ENCODE data around the gene PKMYT1.

Gene PKMYT1

GRCh38 chr16:2980227-2981176 is at the start of gene PKMYT1:
PKMYT1 (minus strand) TSS chr16:2980446; CDS start chr16:2979657, 789 bp downstream.
- Histone ChIP-seq H3K36me3 (ENCODE audit: insufficient read depth, low read length) (no peaks in the 10 kb centered on the region), H3K9me3 (ENCODE audit: control insufficient read depth, insufficient read depth, low read length) (no peaks in the 10 kb centered on the region), H3K9ac (ENCODE audit: low read depth, low read length) (peak within 1 kb of the TSS; percentile 97), H3K4me1 (ENCODE audit: insufficient read depth, low read length) (peaks cover 4% of the 10 kb centered on the region; the same call in 1 of the 2 replicates)

- Histone ChIP-seq H3K36me3 (ENCODE audit: insufficient read depth, low read length) (no peaks in the 10 kb centered on the region), H3K9me3 (ENCODE audit: control insufficient read depth, insufficient read depth, low read length) (no peaks in the 10 kb centered on the region), H3K9ac (ENCODE audit: low read depth, low read length) (no peak overlapping the region), H3K4me1 (ENCODE audit: insufficient read depth, low read length) (peaks cover 4% of the 10 kb centered on the region; the same call in 1 of the 2 replicates)
These were observed 49.4 kb upstream of the PKMYT1 start for GRCh38 chr16:3029491-3030221.

GRCh38 chr16:3028716-3029319 is 48.6 kb upstream of the PKMYT1 start:
- H3K9me3 ChIP-seq (ENCODE audit: control insufficient read depth, insufficient read depth, low read length) = no peaks in the 10 kb centered on the region
- peaks cover 4% of the 10 kb centered on the region; the same call in 1 of the 2 replicates for H3K4me1 ChIP-seq (ENCODE audit: insufficient read depth, low read length)
- no peaks in the 10 kb centered on the region for H3K36me3 ChIP-seq (ENCODE audit: insufficient read depth, low read length)
- H3K9ac ChIP-seq (ENCODE audit: low read depth, low read length) = peak overlapping the region; percentile 36; the same call in 1 of the 2 replicates

GRCh38 chr16:3027983-3028715 is 47.9 kb upstream of the PKMYT1 start:
- H3K9ac ChIP-seq (ENCODE audit: low read depth, low read length) = peak overlapping the region; percentile 36; the same call in 1 of the 2 replicates
- no peaks in the 10 kb centered on the region for H3K9me3 ChIP-seq (ENCODE audit: control insufficient read depth, insufficient read depth, low read length)
- no peaks in the 10 kb centered on the region for H3K36me3 ChIP-seq (ENCODE audit: insufficient read depth, low read length)
- peaks cover 4% of the 10 kb centered on the region; the same call in 1 of the 2 replicates for H3K4me1 ChIP-seq (ENCODE audit: insufficient read depth, low read length)

GRCh38 chr16:3027489-3027795 is 47.2 kb upstream of the PKMYT1 start:
- H3K36me3 ChIP-seq (ENCODE audit: insufficient read depth, low read length) = no peaks in the 10 kb centered on the region
- H3K4me1 ChIP-seq (ENCODE audit: insufficient read depth, low read length) = peaks cover 8% of the 10 kb centered on the region; the same call in 1 of the 2 replicates
- no peak overlapping the region for H3K9ac ChIP-seq (ENCODE audit: low read depth, low read length)
- no peaks in the 10 kb centered on the region for H3K9me3 ChIP-seq (ENCODE audit: control insufficient read depth, insufficient read depth, low read length)

- H3K4me1 ChIP-seq (ENCODE audit: insufficient read depth, low read length) = peaks cover 8% of the 10 kb centered on the region; the same call in 1 of the 2 replicates
- no peak overlapping the region for H3K9ac ChIP-seq (ENCODE audit: low read depth, low read length)
- H3K36me3 ChIP-seq (ENCODE audit: insufficient read depth, low read length) = 0 out of 2 replicates have a peak, but pooled peaks cover 3% of the 10 kb centered on the region
- no peaks in the 10 kb centered on the region for H3K9me3 ChIP-seq (ENCODE audit: control insufficient read depth, insufficient read depth, low read length)
These were observed 46.6 kb upstream of the PKMYT1 start for GRCh38 chr16:3026609-3027488.

- H3K4me1 ChIP-seq (ENCODE audit: insufficient read depth, low read length) = peaks cover 4% of the 10 kb centered on the region; the same call in 1 of the 2 replicates
These were observed 45.7 kb upstream of the PKMYT1 start for GRCh38 chr16:3026003-3026378.

GRCh38 chr16:3025032-3026002 is 45.1 kb upstream of the PKMYT1 start:
- H3K9me3 ChIP-seq (ENCODE audit: control insufficient read depth, insufficient read depth, low read length) = no peaks in the 10 kb centered on the region
- no peak overlapping the region for H3K9ac ChIP-seq (ENCODE audit: low read depth, low read length)
- 0 out of 2 replicates have a peak, but pooled peaks cover 5% of the 10 kb centered on the region for H3K36me3 ChIP-seq (ENCODE audit: insufficient read depth, low read length)
- peaks cover 4% of the 10 kb centered on the region; the same call in 1 of the 2 replicates for H3K4me1 ChIP-seq (ENCODE audit: insufficient read depth, low read length)

More at GRCh38 chr16:3026003-3026378, 45.7 kb upstream of the PKMYT1 start:
- H3K9ac ChIP-seq (ENCODE audit: low read depth, low read length) = no peak overlapping the region
- H3K9me3 ChIP-seq (ENCODE audit: control insufficient read depth, insufficient read depth, low read length) = no peaks in the 10 kb centered on the region
- H3K36me3 ChIP-seq (ENCODE audit: insufficient read depth, low read length) = 0 out of 2 replicates have a peak, but pooled peaks cover 5% of the 10 kb centered on the region

- Histone ChIP-seq H3K9ac (ENCODE audit: low read depth, low read length) (peak within 1 kb of the TSS; percentile 84), H3K9me3 (ENCODE audit: control insufficient read depth, insufficient read depth, low read length) (no peaks in the 10 kb centered on the region), H3K4me1 (ENCODE audit: insufficient read depth, low read length) (peaks cover 4% of the 10 kb centered on the region; the same call in 1 of the 2 replicates), H3K36me3 (ENCODE audit: insufficient read depth, low read length) (0 out of 2 replicates have a peak, but pooled peaks cover 5% of the 10 kb centered on the region)
These were observed 43.6 kb upstream of the PKMYT1 start, which contains the start of the genes HCFC1R1 and THOC6 for GRCh38 chr16:3023669-3024478. HCFC1R1 (minus strand) TSS chr16:3023942; CDS start chr16:3023941, 1 bp downstream. THOC6 (plus strand) TSS chr16:3024035; CDS start chr16:3024327, 292 bp downstream.

- Histone ChIP-seq H3K36me3 (ENCODE audit: insufficient read depth, low read length) (0 out of 2 replicates have a peak, but pooled peaks cover 5% of the 10 kb centered on the region), H3K4me1 (ENCODE audit: insufficient read depth, low read length) (peaks cover 4% of the 10 kb centered on the region; the same call in 1 of the 2 replicates), H3K9me3 (ENCODE audit: control insufficient read depth, insufficient read depth, low read length) (no peaks in the 10 kb centered on the region), H3K9ac (ENCODE audit: low read depth, low read length) (peak overlapping the region; percentile 84)
These were observed 43.1 kb upstream of the PKMYT1 start for GRCh38 chr16:3023415-3023668.

GRCh38 chr16:3022684-3023414 is 42.6 kb upstream of the PKMYT1 start:
- Histone ChIP-seq H3K36me3 (ENCODE audit: insufficient read depth, low read length) (0 out of 2 replicates have a peak, but pooled peaks cover 5% of the 10 kb centered on the region), H3K9me3 (ENCODE audit: control insufficient read depth, insufficient read depth, low read length) (no peaks in the 10 kb centered on the region), H3K9ac (ENCODE audit: low read depth, low read length) (peak overlapping the region; percentile 84), H3K4me1 (ENCODE audit: insufficient read depth, low read length) (peaks cover 4% of the 10 kb centered on the region; the same call in 1 of the 2 replicates)

Data from ES-I3 (cell line).